B cell (primary cell): Measurements from ENCODE around the gene PCDH9.

Experiments used
- CTCF ChIP-seq: fragments of 200-600 bp; IDR thresholded peaks from one replicate; pipeline ENCODE4 v1.8.0; 2022; ENCODE audit warnings: antibody characterized with exemption, mild to moderate bottlenecking
- EZH2 ChIP-seq: IDR thresholded peaks from 2 replicates; pipeline ENCODE4 v1.6.1; 2012; ENCODE audit warnings: borderline replicate concordance, low read depth, mild to moderate bottlenecking, moderate library complexity, low read length; ENCODE audit not compliant: insufficient read depth, poor library complexity, severe bottlenecking

- no peak for TF ChIP-seq EZH2
- no peak for TF ChIP-seq CTCF
Observed at GRCh38 chr13:66546534-66547379, 683.4 kb downstream of the PCDH9 start.
